ENCODE data around the gene PTPRT. TPM values are rescaled to one million over a fixed set of nuclear protein-coding genes. Genes with fewer than 3 reads are reported as not detected.

The PTPRT gene
- polyA plus RNA-seq, 3 donors, result not detected

- Mint-ChIP-seq H3K27ac (no peak overlapping the region), H3K4me3 (no peak overlapping the region), H3K36me3 (no peaks in the 10 kb centered on the region), H3K27me3 (ENCODE audit: low read depth in 3 of 3) (peaks cover 0 to 1% (median 0%) of the 10 kb centered on the region in 3 donors), H3K4me1 (no peaks in the 10 kb centered on the region), H3K9me3 (peaks cover 0 to 4% (median 2%) of the 10 kb centered on the region in 7 donors)
- 86% methylated on average over 1 of the region's 1 CpG for WGBS (ENCODE audit: insufficient coverage)
- Histone ChIP-seq H3K4me1 (ENCODE audit: control insufficient read depth in 1 of 2, insufficient read depth in 2 of 2, low read length in 2 of 2) (no peaks in the 10 kb centered on the region), H2AFZ (ENCODE audit: insufficient read depth, low read depth, low read length, poor library complexity, severe bottlenecking) (no peak overlapping the region), H4K20me1 (ENCODE audit: insufficient read depth, low read length) (no peaks in the 10 kb centered on the region), H3K4me3 (replicated peaks in 1 of 3; ENCODE audit: low read depth in 2 of 3, low read length in 3 of 3) (no peak overlapping the region), H3K27ac (ENCODE audit: low read depth in 1 of 2, low read length in 2 of 2) (no peak overlapping the region), H3K9ac (ENCODE audit: insufficient read depth, low read length, poor library complexity, severe bottlenecking) (no peak overlapping the region), H3K36me3 (replicated peaks in 1 of 2; ENCODE audit: control insufficient read depth in 1 of 2, insufficient read depth in 2 of 2, low read length in 2 of 2) (no peaks in the 10 kb centered on the region), H3K79me2 (ENCODE audit: insufficient read depth, low read length) (no peaks in the 10 kb centered on the region), H3K9me3 (replicated peaks in 1 of 2; ENCODE audit: control insufficient read depth in 1 of 2, insufficient read depth in 1 of 2, low read length in 2 of 2) (no peaks in the 10 kb centered on the region), H3K4me2 (replicated peaks; ENCODE audit: extremely low read depth, low read length, poor library complexity, severe bottlenecking) (no peak overlapping the region), H3K27me3 (ENCODE audit: control insufficient read depth in 2 of 2, insufficient read depth in 2 of 2, low read length in 2 of 2) (no peaks in the 10 kb centered on the region)
- intact Hi-C loops (cut with micrococcal nuclease), result no loop called here
- DNase-seq, result no peak
- TF ChIP-seq, protein P1, sequence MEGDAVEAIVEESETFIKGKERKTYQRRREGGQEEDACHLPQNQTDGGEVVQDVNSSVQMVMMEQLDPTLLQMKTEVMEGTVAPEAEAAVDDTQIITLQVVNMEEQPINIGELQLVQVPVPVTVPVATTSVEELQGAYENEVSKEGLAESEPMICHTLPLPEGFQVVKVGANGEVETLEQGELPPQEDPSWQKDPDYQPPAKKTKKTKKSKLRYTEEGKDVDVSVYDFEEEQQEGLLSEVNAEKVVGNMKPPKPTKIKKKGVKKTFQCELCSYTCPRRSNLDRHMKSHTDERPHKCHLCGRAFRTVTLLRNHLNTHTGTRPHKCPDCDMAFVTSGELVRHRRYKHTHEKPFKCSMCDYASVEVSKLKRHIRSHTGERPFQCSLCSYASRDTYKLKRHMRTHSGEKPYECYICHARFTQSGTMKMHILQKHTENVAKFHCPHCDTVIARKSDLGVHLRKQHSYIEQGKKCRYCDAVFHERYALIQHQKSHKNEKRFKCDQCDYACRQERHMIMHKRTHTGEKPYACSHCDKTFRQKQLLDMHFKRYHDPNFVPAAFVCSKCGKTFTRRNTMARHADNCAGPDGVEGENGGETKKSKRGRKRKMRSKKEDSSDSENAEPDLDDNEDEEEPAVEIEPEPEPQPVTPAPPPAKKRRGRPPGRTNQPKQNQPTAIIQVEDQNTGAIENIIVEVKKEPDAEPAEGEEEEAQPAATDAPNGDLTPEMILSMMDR (IDR thresholded peaks at IDR 0.05), result no peak
Observed at GRCh38 chr20:43058077-43058476, 131.6 kb downstream of the PTPRT start.

GRCh38 chr20:43057317-43057716 lies 132.4 kb downstream of the PTPRT start:
- TF ChIP-seq, protein P1 (IDR thresholded peaks at IDR 0.05), result no peak
- no peak overlapping the region for H3K9ac ChIP-seq (ENCODE audit: insufficient read depth, low read length, poor library complexity, severe bottlenecking)
- H3K4me1 ChIP-seq (ENCODE audit: control insufficient read depth in 1 of 2, insufficient read depth in 2 of 2, low read length in 2 of 2), result no peaks in the 10 kb centered on the region
- H4K20me1 ChIP-seq (ENCODE audit: insufficient read depth, low read length), result no peaks in the 10 kb centered on the region
- no peak overlapping the region for H2AFZ ChIP-seq (ENCODE audit: insufficient read depth, low read depth, low read length, poor library complexity, severe bottlenecking)
- no peaks in the 10 kb centered on the region for H3K36me3 ChIP-seq (replicated peaks in 1 of 2; ENCODE audit: control insufficient read depth in 1 of 2, insufficient read depth in 2 of 2, low read length in 2 of 2)
- Mint-ChIP-seq H3K4me3 (no peak overlapping the region), H3K36me3 (no peaks in the 10 kb centered on the region), H3K9me3 (peaks cover 0 to 5% (median 2%) of the 10 kb centered on the region in 7 donors), H3K27me3 (ENCODE audit: low read depth in 3 of 3) (peaks cover 0 to 1% (median 0%) of the 10 kb centered on the region in 3 donors), H3K4me1 (no peaks in the 10 kb centered on the region), H3K27ac (no peak overlapping the region)
- H3K4me3 ChIP-seq (replicated peaks in 1 of 3; ENCODE audit: low read depth in 2 of 3, low read length in 3 of 3), result no peak overlapping the region
- intact Hi-C loops (cut with micrococcal nuclease), result no loop called here
- no peak overlapping the region for H3K27ac ChIP-seq (ENCODE audit: low read depth in 1 of 2, low read length in 2 of 2)
- no peaks in the 10 kb centered on the region for H3K27me3 ChIP-seq (ENCODE audit: control insufficient read depth in 2 of 2, insufficient read depth in 2 of 2, low read length in 2 of 2)
- H3K4me2 ChIP-seq (replicated peaks; ENCODE audit: extremely low read depth, low read length, poor library complexity, severe bottlenecking), result no peak overlapping the region
- no peak for DNase-seq
- H3K9me3 ChIP-seq (replicated peaks in 1 of 2; ENCODE audit: control insufficient read depth in 1 of 2, insufficient read depth in 1 of 2, low read length in 2 of 2), result no peaks in the 10 kb centered on the region
- H3K79me2 ChIP-seq (ENCODE audit: insufficient read depth, low read length), result no peaks in the 10 kb centered on the region

Measured in CD14-positive monocyte (primary cell).